Measurements from ENCODE around the gene LCE3E.
"Not testable (repeated sequence)": the region's sequence is repeated elsewhere in the genome, so short reads cannot be mapped to it uniquely, and the experiment has no call there.

The LCE3E gene, protein sequence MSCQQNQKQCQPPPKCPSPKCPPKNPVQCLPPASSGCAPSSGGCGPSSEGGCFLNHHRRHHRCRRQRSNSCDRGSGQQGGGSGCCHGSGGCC

DNA sequence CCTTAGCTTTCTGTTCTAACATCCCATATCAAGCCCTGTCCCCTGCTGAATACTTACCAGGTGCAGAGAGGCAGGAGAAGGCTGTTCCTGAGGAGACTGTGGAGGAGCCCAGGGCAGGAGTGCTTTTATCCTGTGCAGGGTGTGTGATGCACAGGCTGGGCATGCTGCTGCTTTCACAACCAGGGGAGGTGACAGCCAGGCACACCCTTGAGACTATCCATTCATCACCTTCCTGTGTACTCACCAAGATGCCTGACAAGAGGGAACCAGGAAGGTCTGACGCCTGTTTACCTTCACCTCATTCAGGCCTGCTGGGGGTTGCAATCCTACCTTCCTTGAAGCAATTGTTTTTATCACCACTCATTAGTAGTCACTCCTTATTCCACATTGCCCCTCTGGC, at the start of gene LCE3E:
LCE3E (minus strand) TSS at position 100 of the 400 bp plus-strand sequence. CDS start 572 bp downstream, outside the sequence.
- DNase-seq (ENCODE audit: low spot score): no peak

DNA sequence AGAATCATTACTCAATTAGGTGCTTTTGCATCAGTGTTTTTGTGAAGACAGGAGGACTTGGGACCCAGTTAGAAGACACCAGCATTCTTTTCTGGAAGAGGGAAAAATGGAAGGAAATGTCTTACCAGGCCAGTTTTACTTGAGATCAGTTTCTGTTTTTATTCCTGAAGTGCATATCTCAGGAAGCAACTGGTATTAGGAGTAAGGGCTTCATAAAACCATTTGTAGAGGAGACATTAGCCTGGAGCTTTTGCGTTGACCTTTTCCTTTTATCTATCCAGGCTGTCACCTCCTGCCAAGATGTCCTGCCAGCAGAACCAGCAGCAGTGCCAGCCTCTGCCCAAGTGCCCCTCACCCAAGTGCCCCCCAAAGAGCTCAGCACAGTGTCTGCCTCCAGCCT, 46.9 kb upstream of the LCE3E start, which contains the start of gene LCE3B:
LCE3B (plus strand) TSS at position 301 of the 400 bp plus-strand sequence; CDS start at position 301, 0 bp downstream.
- no peak for DNase-seq (ENCODE audit: low spot score)

DNA sequence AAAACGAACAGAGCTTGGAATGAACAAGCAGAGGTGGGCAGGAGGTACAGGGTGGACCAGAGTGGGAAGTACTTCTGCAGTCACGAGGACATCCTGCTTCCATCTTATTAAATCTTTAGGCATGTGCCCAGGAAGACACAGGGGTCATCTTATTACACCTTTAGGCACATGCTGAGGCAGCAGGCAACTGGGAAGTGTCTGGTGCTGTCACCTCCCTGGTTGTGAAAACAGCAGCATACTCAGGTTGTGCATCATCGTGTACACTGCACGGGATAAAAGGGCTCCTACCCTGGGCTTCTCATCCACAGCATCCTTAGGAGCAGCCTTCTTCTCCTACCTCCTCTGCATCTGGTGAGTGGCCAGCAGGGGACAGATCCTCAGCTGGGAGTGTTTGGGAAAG, 33.4 kb upstream of the LCE3E start, which contains the start of gene LCE3C:
LCE3C (plus strand) TSS at position 301 of the 400 bp plus-strand sequence. CDS start 498 bp downstream, outside the sequence.
- no peak for DNase-seq (ENCODE audit: low spot score)

DNA sequence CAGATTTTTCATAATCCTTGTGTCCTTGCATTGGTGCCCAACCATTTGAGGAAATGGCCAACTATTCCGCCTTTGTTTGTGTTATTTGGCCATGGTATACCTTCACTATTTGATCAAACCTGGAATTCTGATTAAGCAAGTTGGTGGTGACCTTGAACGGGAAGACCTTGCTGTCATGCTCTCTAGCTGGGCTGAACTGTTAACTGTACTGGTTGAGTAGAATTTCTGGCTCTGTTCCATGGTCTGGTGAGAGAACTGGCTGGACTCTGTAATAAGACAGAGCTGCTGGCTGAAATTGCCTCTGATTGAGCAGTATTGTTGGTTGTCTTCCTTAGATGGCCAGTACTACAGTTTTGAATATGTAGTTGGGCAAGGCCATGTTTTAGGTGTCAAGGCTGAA, 30.4 kb upstream of the LCE3E start:
- DNase-seq (ENCODE audit: low spot score): no peak

DNA sequence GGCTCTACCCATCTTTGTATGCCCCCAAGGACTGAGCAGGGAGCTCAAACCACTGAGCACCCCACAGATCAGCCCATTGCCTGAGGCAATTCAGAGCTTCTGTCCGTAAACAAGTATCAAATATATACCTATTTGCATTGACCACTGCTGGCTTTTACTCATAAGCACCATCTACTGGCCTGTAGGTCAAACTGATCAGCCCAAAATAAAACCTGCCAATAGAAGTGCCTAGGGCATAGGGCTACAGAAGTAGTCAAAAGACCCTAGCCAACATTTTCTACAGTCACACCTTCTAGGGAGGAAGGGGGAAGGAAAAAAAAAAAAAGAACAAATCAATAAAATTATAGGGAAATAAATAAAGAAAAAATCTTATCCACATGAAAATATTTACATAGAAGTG, 19.0 kb upstream of the LCE3E start:
- DNase-seq (ENCODE audit: low spot score): no peak

DNA sequence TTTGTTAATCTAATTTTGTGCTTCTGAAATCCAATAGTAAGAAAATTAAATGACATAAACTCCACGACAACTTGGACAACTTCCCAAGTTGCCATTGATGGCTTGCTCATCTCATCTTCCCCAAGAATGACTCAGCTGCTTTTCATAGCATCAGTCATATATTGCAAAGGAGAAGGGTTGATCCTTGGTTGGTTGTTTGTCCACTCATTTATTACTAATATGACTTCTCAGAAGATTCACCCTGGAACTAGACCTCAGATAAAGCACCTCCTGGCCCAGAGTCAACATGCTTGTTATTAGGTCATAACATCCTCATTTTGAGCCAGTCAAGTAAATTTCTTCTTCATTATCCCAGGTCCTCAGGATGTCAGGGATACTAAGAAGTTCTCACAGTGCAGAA, 16.1 kb upstream of the LCE3E start:
- no peak for DNase-seq (ENCODE audit: low spot score)

DNA sequence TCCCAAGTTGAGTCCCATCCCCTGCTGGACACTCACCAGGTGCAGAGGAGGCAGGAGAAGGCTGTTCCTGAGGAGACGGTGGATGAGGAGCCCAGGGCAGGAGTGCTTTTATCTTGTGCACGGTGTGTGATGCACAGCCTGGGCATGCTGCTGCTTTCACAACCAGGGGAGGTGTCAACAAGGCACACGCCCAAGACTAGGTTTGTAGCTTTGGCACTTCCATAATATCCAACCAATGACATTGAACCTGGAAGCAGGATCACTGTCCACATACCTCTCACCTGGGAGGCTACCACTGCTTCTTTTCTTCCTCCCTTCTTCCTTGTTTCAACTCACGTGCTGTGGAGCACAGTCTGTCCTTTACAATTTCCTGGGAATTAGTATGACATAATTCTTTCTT, 13.9 kb upstream of the LCE3E start, which contains the start of gene LCE3D:
LCE3D (minus strand) TSS at position 84 of the 400 bp plus-strand sequence. CDS start 580 bp downstream, outside the sequence.
- DNase-seq (ENCODE audit: low spot score): no peak

DNA sequence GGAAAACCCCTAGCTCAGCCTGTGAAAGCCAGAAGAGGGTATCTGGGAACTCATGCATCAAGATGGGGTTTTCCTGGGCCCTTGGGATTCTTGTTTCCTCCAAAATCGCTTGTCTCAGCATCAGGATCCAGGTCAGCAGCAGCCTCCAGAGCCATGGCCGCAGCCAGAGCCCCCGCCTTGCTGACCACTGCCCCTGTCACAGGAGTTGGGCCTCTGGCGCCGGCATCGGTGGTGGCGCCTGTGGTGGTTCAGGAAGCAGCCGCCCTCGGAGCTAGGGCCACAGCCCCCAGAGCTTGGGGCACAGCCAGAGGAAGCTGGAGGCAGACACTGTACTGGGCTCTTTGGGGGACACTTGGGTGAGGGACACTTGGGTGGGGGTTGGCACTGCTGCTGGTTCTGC, 12.9 kb upstream of the LCE3E start:
- not testable (repeated sequence) for DNase-seq (ENCODE audit: low spot score)

DNA sequence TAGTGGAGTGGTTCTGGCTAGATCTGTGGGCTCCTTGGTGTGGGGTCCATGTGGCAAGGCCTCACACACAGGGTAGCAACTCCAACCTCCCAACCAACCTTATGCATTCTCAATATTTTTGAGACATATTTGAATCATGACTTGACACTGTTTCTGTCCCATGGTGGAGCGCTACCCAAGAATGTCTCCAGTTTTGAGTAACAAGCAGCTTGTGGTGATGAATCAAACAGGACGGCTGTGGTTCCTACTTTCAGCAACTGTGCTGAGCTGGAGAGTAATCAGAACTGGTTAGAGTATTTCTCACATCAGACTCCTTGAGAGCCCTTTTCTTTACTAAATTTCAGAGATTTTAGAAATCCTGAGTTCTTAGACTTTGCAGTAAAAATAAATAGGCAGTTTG, 10.6 kb upstream of the LCE3E start:
- DNase-seq (ENCODE audit: low spot score): no peak

DNA sequence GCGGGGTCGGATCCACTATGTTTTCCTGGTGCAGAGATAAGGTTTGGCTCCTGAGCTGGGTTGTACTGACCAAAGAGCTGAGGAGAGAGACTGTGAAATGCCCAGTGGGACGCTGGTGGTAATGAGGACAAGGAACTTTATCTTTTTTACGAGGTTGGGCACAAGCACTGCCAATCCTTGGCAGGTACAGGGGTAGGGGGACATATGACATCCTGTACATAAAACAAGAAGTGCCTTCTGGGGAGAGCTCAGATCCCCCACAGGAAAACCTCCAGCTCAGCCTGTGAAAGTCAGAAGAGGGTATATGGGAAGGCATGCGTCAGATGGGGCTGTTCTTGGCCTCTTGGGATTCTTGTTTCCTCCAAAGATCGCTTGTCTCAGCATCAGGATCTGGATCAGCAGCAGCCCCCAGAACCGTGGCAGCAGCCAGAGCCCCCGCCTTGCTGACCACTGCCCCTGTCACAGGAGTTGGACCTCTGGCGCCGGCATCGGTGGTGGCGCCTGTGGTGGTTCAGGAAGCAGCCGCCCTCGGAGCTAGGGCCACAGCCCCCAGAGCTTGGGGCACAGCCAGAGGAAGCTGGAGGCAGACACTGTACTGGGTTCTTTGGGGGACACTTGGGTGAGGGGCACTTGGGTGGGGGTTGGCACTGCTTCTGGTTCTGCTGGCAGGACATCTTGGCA, 905 bp downstream of the LCE3E start:
- DNase-seq (ENCODE audit: low spot score): no peak

DNA sequence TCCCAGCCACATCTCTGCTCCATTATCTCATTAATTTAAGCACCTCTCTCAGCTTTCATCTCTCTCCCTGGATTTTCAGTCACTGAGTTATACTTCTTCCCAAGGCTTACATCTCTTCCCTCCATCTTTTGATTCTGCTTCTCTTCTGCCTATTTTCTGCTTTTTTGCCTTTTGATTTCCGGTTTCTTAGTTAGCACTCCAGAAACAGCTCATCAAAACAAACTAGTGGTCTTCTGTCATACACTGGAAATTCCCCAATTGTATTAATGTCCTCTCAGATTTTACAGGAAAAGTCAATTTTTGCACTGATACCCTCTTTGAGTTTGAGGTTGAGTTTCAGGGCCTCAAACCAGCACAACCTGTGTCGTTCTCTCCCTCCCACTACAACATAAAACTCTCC, 1.5 kb downstream of the LCE3E start:
- no peak for DNase-seq (ENCODE audit: low spot score)

DNA sequence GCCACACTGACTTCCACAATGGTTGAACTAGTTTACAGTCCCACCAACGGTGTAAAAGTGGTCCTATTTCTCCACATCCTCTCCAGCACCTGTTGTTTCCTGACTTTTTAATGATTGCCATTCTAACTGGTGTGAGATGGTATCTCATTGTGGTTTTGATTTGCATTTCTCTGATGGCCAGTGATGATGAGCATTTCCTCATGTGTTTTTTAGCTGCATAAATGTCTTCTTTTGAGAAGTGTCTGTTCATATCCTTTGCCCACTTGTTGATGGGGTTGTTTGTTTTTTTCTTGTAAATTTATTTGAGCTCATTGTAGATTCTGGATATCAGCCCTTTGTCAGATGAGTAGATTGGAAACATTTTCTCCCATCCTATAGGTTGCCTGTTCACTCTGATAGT, 18.2 kb downstream of the LCE3E start:
- DNase-seq (ENCODE audit: low spot score): not testable (repeated sequence)

DNA sequence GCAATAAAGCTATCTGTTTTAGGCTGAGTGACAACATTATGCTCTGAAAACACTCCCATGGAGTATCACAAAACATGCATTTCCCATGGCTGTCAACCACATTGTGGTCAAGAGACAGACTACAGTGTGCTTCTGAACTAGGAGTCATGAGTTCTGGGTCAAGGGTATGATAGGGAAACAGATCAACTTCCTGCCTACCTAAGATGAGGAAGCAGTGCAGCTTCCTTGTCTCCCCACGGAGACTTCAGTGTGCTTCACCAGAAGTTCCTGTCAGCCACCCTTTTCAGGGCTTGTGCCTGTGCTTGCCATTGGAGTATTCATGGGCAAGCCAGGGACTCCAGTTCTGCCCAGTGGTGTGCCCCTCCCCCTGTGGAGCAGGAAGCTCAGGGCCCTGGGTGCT, 19.9 kb downstream of the LCE3E start:
- DNase-seq (ENCODE audit: low spot score): no peak

DNA sequence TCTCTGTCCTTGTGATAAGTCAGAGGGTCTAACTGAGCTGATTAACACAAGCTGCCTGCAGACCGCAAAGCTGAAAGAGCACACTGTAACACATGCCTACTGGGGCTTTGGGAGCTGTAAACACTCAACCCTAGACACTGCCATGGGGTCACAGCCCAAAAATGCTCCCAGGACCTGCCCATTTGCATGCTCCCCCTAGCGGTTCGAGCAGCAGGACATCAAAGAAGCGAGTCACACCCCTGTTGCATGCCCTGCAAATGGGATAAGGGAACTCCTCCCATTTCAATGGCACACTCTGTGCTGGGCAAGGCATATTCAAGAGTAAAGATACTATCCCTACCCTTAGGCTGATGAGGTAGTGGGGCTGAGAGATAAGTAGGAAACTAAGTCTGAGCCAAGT, 22.8 kb downstream of the LCE3E start:
- DNase-seq (ENCODE audit: low spot score): no peak

DNA sequence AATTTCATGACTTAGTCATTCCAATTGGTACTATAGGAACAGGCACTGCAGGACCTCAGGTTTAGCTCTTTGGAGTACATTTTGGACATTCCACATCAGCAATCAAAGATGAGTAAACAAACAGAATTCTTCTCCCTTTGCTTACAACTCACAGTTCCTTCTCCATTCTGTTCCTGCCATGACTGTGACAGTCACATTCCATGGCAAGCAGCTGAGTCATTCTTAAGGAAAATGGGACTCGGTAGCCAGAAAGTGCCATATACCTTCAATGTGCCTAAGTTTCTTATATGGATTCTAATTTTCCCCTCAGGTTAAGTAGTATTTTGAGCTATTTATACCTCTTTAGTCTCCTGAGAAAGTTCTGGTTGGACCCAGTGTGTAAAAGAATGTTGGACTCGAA, 26.7 kb downstream of the LCE3E start:
- no peak for DNase-seq (ENCODE audit: low spot score)

DNA sequence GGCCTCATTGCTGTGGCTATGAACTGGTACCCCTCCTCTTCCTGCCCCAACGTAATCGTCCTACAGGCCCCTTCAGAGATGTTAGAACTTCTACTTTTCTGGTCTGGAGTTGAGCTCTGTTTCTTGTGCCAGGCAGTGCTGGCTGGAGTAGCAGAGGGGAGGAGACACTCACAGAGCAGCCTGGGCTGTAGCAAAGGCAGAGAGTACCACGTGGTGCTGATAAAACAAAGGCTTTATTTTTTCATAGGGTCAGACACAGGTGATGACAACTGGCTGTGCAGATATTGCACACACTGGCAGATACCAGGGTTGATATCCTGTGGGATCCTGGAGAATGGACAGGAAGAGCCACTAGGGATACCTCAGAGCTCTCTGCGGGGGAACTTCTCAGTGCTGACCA, 29.1 kb downstream of the LCE3E start:
- no peak for DNase-seq (ENCODE audit: low spot score)

DNA sequence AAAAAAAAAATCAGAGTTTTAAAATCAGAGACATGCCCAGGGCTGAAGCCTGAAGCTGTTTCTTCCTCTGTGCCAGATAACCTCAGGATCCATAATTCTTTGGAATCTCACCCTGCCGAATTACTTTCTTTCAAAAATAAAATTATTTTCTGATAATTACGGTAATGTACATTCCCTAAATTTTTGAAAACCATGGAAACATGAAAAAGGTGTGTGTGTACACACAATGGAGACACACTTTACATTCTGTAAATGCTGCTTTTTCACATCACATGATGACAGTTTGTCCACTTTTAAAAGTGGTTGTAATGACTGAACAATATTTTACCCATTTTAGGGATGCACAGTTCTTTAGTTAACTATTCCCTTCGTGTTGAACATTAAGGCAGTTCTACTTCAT, 30.8 kb downstream of the LCE3E start:
- no peak for DNase-seq (ENCODE audit: low spot score)

DNA sequence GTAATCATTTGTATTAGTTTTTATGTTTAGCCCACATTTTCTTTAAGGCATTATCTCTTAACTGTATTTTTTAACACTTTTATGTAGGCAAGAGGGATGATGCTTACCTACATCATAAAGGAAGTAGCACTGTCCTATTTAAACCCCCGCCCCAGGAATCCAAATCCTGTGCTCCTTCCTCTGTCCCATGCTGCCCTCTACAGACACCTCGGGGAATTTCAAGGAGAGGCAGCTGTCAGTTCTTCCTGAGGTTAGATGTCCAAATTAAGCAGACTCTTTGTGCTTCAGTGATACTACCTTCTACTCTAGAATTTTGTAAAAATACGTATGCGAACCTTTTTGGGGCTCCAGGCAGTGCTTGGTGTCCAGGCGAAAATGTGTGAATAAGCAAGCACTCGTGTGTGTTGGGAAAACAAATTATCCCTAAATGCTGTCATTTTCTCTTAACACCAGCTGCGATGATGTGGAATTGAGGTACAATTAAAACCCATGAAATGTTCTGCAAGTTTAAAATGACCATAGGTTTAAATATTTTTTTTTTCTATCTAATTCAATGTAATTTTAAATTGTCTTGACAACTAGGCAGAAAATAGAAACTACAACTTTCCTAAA, 33.1 kb downstream of the LCE3E start:
- DNase-seq (ENCODE audit: low spot score): peak; percentile 26

DNA sequence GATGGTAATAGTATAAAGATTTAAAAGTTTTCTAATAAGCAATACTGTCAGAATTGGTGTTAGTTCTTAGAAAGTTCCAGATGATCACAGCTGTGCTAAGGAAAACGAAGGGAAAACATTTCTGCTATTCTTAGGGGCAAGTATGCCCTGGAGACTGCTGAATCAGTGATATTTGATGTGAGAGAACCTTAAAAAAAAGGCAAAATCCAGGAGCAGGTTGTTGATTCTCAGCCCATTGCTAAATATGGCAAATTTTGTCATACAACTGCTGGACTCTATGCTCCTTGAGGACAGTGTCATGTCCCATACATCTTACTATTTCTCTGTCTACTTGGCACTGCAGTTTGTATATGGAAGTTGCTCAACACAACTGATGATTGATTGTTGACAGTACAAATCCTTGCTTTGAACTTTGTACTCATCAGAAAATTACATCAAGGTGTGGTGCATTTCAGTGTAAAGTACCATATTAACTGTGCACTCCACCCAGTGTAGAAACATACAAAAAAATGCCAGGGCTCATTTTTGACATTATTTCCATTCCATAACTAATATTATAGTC, 41.4 kb downstream of the LCE3E start:
- no peak for DNase-seq (ENCODE audit: low spot score)

DNA sequence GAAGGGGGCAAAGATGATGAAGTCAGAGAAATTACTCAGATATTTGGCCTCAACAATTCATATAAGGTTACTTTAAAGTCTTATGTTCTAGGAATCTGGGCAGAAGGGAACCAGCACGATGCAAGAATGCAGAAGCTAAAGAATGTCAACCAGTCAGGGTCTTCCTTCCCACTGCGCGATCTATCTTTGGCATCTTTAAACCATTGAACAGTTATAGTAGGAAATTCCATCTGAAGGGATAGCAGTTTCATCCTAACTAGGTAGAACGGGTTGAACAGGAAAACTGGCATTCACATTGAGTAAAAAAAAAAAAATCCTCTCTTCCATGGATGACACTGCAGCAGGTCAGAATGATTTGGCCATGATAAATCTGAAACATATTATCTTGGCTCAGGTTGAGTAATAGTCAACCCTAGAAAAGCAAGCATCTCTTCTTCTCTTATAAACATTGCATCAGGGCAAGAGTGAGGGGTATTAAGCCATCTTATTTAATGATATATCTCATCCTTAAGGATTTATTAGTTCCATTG, 46.0 kb downstream of the LCE3E start:
- DNase-seq (ENCODE audit: low spot score): no peak

DNA sequence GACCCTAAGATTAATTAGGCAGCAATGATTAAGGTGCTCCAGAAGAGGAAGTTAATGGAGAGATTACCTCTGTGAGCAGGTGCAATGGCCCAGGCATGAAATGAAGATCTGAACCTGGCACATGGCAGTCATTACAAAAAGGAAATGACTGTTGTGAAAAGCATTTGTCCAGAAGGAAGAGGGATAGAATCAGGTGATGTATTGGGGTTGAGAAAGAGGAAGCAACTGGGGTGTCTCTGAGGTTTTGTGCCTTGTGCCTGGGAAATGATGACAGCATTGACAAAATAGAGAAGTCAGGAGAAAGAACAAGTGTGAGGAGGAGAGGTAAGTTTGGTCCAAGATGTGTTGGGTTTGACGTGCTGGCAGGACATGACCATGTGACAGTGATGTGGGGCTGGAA, 46.7 kb downstream of the LCE3E start:
- no peak for DNase-seq (ENCODE audit: low spot score)

DNA sequence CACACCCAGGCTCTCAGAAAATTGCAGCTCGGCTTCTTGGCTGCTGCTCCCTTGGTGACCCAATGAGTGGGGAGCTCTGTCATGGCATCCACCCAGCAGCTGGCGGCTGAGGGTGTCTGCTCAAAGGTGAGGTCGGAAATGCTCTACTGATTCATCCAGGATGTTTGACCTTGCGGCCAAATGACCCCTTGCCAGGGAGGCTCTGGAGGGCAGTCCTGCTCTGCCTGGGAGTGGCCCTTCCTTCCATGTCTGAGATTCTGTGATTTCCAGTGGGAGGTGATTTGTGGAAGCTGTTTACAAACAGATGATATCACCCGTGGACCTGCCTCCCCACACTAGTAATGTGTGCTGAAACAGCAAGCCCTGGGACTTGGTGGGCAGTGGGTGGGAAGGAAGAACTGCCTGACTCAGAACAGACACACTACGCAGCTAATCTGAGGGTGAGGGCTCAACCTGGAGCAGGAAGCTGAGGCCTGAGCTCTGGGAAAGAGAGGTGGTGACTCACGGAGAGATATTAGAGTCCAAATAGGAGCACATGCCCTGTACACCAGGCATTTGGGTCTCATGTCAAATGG, 49.3 kb downstream of the LCE3E start:
- DNase-seq (ENCODE audit: low spot score): no peak

DNA sequence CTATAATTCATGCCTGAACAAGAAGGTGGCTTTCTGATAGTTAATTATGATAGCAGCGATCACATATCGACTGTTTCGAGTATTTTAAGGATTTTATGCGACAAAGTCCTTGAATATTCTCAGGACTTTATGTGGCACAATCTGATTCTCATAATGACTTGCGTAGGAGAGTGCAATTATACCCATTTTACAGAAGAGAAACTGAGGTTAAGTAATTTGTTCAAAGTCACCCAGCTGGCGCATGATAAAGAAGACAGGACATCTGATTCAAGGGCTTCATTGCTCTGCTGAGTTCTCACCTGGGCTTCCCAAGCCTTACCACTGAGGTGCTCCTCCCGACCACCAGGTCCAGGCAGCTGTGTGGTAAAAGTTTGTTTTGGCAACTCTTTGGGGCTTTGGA, 50.5 kb downstream of the LCE3E start:
- DNase-seq (ENCODE audit: low spot score): no peak
